Cerebellar nuclear complex (tissue), 1 donor: Measurements from ENCODE around the gene BSDC1.

Experiments used
- DNase-seq, 2 experiments: peaks; one replicate each; lab custom pipeline; 2025; lab: John Stamatoyannopoulos, UW

The BSDC1 gene

DNA sequence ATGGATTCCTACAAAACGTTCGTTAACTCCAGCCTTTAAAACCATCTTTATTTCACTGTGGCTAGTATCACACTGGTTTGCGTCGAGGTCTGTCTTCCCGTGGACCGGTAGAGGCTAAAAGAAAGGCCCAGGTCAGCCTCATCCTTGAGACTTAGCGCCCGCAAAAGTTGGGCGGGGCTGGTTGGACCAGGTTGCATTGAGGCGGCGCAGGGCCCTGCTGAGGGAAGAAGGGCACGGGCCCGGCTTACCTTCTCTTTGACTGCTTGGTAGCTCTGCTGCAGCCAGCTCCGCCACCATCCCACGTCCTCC, 455 bp downstream of the BSDC1 start:
- no peak for DNase-seq

DNA sequence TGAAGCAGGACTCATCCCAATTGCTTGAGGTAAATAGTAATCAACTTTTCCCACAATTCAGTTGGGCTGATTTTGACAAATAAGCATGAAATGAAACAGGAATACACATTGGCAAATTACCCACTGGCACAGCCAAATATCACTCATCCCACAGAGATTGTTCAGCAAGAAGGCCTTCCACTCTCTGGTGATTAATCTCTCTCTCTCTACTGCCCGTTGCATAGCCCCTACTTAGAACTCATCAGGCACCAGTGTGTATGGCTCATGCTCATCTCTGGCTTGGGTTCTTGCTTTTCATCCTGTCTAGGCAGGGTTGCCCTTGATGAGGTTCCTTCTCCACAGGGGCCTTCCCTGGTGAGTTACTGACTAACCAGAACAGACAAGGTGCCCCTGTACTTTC, 1.1 kb downstream of the BSDC1 start:
- no peak for DNase-seq

DNA sequence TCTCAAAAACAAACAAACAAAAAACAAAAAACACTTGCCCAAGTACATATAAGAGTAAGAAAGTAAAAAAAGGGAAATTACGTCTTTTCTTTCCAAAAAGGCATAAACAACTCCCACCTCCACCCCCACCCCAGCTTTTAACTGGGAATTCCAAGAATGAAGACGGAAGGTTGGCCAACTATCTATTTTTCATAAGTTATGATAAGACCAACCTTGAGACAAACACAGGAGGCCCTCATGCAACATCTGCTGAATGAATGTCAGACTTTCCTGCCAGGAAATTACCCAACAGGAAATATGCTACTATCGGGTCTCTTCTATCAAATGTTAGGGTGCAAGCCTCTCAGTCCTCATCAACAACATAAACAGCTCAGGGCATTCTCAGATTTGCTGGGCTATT, 1.9 kb downstream of the BSDC1 start:
- no peak for DNase-seq

DNA sequence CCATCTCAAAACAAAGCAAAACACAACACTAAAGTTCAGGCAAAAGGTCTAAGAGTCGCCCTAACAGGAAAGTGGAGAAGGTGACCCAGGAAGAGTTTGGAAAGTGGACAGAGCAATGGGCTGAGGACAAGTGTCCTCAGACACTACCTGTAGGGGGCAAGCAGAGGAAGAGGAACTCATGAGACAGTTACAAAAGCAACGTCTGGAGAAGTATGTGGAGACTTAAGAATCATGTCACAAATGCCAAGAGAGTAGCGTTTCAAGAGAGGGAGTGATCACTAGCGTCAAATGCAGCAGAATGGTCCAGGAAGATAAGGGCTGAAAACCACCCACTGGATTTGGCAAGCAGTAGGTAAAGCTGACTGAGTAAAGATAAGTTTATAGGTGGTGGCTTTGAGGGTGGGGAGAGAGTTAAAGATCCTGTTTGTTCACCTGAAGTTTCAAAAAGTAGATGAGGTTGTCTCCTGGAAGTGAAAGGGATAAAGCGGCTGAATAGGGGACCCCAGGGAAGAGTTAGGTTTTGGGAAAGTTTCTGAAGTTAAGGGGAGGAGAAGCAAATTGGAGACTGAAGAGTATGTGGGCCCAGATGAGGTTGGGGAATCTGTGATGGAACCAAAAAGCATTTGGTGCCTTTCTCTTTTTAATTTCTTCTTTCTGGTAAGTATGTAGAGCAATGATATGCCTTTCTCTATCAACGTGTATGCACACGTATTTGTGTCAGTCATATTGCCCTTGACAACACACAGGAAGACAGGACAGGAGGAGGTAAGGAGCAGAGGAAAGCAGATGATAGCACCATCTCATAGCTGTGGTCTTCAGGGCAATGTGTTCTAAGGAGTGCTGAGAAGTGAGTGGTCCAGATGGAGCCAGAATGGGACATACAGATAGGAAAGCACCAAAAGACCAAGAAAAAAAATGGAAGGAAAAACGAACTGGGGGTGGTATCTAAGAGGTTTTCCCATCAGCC, 3.1 kb downstream of the BSDC1 start:
- no peak for DNase-seq

DNA sequence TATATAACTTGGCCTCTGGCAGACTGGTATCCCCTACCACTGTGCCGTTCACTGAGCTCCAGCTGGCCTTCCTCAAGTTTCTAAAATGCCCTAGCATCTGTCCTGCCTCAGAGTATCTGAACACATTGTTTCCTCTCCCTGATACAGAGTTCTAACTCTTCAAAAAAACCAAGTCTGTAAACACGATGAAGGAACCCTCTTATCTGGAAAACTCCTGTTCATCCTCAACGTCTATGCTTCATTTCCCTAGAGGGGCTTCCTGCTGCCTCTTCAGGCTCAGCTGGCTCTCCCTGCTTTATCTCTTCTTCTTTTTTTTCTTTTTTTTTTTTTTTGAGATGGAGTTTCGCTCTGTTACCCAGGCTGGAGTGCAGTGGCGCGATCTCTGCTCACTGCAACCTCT, 5.6 kb downstream of the BSDC1 start:
- DNase-seq: no peak

DNA sequence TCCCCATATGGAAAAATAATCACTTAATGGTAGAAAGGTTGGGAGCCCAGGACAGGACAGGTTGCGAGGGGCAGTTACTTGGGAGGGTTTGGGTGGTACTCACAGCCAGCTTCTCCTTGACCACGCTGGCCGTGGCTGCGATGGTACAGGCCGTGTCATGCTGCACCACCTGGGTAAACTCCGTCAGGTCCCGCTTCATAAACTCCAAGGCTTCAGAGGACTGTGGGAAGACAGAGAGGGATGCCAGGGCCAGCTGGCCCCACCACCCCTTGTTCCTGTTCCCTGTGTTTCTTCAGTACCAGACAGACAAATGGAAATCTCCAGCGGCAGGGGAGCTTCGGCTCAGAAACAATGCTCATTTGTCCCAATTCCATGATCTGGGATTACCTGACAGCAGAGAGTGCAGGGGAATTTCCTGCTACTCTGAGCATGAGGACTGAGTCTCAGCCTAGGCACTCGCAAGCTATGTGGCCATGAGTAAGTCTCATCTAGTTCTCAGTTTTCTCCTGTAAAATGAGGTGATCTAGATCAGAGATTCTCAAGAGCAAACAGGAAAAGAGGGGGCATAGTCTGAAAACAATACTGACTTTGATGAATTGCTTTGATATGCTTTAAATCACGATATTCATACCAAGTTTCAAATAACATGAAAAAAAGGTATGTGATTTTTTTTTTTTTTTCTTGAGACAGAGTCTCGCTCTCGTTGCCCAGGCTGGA, 7.4 kb downstream of the BSDC1 start:
- no peak for DNase-seq

DNA sequence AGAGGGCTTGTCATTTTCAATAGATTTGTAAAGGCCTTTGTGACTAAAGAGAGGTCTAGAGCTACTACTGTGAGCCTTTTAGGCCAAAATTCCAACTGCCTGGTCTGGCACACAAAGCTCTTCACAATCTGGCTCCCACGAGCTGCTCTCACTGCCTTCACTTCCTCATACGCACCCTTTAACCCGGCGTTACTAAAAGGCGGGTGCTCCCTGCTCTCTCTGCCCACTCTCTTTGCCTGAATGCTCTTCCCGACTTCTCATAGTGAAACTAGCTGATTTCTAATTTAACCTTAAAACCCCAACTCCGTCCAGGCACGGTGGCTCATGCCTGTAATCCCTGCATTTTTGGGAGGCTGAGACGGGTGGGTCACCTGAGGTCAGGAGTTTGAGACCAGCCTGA, 14.2 kb downstream of the BSDC1 start:
- DNase-seq: no peak

DNA sequence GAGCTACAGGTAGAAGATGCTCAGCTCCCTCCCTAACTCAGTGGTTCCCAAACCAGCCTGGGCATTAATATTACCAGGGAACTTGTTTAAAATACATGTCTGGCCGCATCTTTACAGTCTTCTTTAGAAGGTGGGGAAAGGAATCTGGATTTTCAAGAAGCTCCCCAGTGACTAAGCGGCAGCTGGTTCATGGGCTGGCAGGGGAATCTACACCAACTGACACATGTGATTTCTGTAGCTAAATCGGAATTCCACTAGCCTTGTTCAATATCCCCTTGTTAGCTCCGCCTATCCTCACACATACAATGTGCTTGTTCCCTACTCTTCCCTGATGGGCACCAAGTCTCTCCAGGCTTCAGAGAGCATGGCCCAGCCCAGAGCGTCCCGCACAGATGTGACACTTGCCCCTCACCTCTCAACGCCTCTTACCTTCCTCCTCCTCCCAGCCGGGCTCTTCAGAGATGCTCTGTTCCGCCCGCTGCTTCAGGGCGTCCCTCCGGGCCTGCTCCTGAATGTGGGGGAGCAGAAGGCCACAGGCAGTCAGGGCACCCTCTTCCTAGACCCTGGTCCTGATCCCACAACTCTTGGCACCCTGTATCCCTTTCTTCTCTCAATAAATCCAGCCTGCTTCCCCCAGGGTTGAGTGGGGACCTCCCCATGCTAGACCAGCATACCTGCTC, 16.6 kb downstream of the BSDC1 start:
- no peak for DNase-seq

DNA sequence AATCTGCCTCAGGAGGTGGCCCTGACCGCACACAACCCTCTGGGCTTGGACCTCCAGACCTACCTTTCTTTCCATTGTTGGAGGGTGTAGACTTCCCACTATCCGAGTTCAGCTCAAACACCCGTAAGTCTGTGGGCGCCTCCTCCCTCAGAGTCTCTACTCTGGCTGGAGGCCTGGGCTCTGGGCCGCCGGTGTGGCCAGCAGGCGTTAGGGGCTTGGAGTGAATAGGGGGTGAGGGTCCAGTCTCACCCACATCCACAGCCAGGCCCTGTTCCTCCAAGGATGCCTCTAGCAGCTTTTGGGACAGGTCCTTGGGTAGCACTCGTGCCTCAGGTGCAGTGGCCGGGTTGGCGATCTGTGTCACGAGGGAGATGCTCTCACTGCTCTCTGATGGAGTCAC, 18.0 kb downstream of the BSDC1 start:
- DNase-seq: no peak

DNA sequence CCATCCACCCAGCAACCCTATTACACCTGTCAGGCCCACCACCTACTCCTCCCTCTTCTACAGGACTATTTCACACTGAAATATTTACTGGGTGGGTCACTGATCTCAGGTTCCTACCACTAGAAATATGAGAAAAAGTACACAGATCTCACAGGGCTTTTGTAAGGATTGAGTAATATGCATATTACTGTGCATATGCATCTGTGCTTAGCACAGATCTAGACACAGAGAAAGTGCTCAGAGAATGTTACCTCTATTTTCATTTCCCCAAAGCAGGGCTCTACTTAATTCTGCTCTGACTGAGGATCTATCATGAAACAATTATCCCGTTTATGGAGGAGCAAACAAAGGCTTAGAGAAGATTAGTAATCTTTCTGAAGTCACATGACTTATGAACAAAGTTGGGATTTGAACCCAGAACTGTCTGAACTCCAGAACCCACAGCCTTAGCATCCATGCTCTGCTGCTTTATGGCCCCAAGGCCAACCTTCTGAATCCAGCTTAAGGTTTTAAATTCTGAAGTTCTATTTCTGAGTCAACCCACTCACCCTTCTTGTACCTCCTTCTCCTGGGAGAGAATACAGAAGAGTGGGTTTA, 20.1 kb downstream of the BSDC1 start:
- no peak for DNase-seq

DNA sequence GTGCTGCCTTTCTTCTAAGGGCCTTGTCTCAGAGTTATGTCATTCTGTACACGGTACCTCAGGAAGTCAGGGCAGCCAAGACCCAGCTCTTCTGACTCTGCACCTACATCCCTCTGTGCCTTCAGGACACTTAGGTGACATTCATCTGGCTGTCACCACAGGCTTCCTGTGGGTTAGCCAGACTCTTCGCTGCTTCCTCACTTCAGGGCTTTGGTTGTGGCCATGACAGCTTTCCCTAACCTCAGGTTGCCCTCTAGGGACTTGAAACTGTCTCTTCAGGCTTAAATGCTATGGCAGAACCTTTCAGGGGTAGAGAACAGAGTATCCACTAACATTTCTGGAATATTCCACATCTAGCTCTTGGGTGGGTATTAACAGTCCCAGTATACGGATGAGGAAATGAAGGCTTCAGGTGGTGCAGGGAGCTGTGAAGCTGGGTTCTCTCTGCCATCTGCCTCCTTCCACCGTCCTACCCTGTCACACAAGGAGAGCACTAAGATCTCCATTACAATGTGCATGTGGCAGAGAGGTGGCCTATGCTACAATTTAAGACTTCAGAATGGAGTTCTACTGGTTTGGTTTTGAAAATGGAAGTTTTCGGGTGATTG, 22.0 kb downstream of the BSDC1 start:
- DNase-seq: no peak

DNA sequence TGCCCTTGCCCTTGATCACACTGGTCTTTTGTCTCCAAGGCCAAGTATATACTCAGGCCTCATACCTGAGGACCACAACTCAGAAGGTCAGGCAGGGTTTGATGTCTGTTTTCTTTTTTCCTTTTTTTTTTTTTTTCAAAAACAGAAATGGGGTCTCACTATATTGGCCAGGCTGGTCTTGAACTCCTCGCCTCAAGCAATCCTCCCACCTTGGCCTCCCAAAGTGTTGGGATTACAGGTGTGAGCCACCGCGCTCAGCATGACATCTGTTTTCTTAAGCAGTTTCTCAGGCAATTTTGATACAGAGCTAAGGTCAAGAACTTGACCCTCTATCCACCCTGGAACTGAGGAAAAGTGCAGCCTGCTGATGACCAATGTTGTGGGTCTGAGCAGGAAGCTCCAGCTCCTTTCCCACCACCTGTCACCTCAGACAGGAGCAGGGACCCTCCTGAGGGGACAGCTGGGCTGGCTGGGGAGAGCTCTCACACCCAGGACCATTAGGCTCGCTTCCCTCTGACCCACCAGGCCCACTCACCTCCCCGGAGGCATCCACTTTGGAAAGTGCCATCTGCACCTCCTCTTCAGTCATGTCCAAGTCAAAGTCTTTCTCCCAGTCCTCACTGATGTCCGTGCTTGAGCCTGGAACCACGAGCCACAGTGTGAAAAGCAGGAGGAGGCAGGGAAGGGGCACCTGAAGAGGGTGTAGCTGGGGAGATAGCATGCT, 26.2 kb downstream of the BSDC1 start:
- DNase-seq: no peak

DNA sequence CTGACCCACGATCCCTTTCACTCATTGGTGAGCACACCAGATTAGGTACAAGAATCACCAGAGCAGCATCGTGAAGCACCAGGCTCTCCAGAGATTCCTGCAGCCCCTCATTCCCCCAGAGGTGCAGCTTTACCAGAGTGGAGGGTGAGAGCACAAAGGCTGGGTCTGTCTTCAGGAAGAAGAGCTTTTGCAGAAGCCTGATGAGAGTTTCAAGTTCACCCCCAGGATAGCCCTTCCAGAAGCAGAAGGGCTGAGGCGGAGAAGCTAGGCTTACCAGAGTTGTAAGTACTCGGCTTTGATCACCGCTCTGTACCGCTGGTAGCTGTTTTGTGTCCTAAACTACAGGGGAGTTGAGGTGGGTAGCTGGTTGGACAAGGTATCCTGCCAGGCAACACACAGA, 28.8 kb downstream of the BSDC1 start:
- DNase-seq: no peak

DNA sequence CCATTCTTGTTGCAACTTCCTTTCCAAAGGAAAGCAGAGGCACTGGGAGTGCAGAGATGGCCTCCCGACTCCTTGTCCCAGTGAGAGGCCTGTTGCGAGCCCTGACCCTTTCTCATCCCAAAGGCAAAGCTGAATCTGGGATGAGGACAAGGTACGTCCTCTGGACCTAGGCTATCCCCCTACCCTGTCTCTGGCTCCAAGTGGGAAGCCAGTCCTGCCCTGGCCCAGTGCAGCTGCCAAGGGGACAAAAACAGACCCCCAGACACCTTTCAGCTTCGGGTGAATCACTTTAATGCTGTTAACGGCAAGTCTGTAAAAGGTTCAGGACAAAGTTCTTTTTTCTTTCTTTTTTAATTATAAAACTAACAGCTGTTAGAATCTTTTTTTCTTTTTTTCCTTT, 29.4 kb downstream of the BSDC1 start:
- DNase-seq: no peak

DNA sequence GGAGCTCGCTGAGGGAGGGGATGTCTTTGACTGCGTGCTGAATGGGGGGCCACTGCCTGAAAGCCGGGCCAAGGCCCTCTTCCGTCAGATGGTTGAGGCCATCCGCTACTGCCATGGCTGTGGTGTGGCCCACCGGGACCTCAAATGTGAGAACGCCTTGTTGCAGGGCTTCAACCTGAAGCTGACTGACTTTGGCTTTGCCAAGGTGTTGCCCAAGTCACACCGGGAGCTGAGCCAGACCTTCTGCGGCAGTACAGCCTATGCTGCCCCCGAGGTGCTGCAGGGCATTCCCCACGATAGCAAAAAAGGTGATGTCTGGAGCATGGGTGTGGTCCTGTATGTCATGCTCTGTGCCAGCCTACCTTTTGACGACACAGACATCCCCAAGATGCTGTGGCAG, 30.5 kb downstream of the BSDC1 start:
- DNase-seq: no peak

DNA sequence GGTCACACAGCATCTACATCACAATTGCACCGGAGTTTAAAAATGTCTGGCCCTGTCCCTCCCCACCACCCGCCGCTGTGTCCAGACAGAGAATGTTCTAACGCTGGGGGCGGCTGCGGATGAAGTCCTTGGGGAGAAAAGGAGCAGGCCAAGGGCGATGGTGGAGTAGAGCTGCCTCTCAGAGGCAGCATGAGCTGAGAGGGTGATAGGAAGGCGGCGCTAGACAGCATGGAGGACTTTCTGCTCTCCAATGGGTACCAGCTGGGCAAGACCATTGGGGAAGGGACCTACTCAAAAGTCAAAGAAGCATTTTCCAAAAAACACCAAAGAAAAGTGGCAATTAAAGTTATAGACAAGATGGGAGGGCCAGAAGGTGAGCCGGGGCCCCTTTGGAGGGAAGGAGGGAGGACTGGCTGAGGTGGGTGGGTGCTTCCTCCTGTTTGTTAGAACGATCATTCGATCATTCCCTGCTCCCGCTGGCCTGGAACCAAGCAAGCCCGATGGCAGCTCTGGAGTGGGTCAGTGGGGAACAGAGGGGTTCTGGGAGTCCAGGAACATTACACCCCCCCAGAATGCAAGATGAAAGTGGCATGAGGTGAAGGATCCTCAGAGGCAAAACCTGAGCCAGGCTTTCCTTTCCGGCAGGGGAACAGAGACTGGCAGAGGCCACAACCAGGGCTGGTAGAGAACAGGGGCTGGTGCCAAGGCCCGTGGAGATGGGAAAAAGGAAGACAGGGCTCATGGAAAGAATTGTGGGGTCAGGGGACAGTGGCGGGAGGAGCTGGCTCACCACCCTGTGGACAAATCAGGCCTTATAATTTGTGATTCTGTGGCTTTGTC, 31.5 kb downstream of the BSDC1 start, which contains the start of the genes FAM229A and TSSK3:
Gene FAM229A (minus strand): TSS at position 12 of the 840 bp plus-strand sequence. CDS start 394 bp downstream, outside the sequence.
Gene TSSK3 (plus strand): TSS at position 66 of the 840 bp plus-strand sequence. CDS start 163 bp downstream, at position 229.
- no peak for DNase-seq

DNA sequence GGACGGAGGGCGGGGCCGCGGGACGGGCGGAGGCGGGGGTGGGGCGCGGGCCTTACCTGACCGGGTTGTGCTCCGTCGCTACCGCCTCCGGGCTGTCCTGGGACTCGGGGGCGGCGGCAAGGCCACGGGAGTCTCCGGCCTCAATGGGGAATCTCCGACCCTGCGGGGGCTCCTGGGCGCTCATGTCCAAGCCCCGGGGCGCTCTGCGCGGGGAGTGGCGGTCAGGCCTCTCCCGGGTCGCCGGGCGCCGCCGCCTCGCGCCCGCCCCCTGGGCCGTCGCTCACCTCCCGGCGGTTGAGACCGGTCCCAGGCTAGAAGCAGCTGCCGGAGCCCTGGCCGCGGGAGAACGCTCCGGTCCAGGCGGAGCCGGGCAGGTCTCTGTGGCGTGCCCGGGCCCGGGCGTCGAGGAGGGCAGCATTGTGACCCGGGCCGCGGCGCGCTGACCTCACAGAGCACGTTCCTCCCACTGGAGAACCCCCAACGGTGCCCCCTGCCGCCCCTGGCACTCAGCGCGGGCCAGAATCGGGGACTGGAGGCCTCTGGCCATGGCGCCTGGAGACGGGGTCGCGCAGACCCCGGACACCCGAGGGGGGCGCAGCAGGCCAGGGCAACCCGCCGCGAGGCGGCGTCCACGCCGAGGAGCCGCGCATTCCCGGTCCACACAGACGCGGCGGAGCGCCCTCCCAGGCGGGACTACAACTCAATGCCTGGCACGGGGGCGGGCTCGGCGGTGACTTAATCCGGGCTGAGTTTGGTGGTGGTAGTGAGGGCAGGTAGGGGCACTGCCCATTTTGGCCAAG, 32.4 kb downstream of the BSDC1 start:
- no peak for DNase-seq

DNA sequence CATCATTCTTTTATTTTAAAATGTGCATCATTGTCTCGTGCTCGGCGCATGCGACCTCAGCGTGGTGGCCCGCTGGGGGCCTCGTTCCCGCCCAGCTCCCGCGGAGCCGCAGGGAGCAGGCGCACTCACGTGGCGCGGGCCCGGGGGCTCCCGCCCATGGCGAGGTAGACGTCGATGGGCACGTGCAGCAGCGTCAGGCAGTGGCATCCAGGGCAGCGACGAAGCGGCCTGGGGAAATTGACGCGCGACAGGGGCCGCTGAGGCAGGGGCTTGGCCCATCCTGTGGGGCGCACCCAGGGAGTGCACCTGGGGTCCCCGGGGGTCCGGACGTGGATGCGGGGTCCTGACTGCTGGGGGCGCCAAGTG, 33.0 kb downstream of the BSDC1 start:
- DNase-seq: no peak

DNA sequence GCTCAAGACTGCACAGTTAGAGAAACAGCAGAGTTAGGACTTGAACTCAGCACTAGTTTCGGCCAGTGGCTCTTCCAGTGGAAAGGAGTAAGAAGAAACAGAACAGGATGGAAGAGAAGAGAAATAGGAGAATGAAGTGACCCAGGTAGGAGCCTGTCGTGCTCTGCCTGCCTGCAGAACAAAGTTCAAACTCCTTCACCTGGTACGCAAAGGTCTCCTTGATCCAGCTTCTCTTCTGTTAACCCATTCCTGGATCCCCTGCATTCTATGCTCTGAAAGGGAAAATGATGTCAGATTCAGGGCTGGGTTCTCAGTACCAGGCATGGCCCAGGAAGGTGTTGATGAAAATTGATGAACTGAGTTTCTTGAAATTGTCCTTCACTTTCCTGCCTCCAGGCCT, 35.8 kb downstream of the BSDC1 start:
- no peak for DNase-seq
